Measurements from ENCODE around the gene SPINK2. TPM values are rescaled to one million over a fixed set of nuclear protein-coding genes. Genes with fewer than 3 reads are reported as not detected.

Gene SPINK2
- total and polyA plus RNA-seq, 2 of the 13 experiments (the other 11 are each of a cell fraction or from before 2014, with no cell fraction given): not detected

GRCh38 chr4:56767567-56767966 lies 53.9 kb downstream of the SPINK2 start:
- ChIA-PET CTCF (ENCODE audit: low intra/inter-chr PET ratio, low total read pairs) (no interaction called here), POLR2A (no interaction called here)
- no peak overlapping the region for H3K4me2 ChIP-seq (ENCODE audit: low read depth, low read length)
- H4K20me1 ChIP-seq (ENCODE audit: insufficient read depth, low read length): no peaks in the 10 kb centered on the region
- TF ChIP-seq ZGPAT (CRISPR knock-in tag; IDR thresholded peaks at IDR 0.05) (no peak), ZNF383 (CRISPR knock-in tag; IDR thresholded peaks at IDR 0.05; ENCODE audit: borderline replicate concordance) (no peak), ZNF547 (CRISPR knock-in tag; IDR thresholded peaks at IDR 0.05) (no peak), ZNF329 (CRISPR knock-in tag; IDR thresholded peaks at IDR 0.05; ENCODE audit: low read depth) (no peak), ONECUT2 (CRISPR knock-in tag; IDR thresholded peaks at IDR 0.05) (no peak), CBX1 (IDR thresholded peaks at IDR 0.05; ENCODE audit: low read depth) (no peak), ZNF431 (CRISPR knock-in tag; IDR thresholded peaks at IDR 0.05; ENCODE audit: borderline replicate concordance, low read depth) (no peak), PRDM15 (CRISPR knock-in tag; IDR thresholded peaks at IDR 0.05) (no peak), DDIT3 (CRISPR knock-in tag; IDR thresholded peaks at IDR 0.05) (no peak), NCOA5 (CRISPR knock-in tag; IDR thresholded peaks at IDR 0.05) (no peak), ZNF652 (CRISPR knock-in tag; IDR thresholded peaks at IDR 0.05; ENCODE audit: borderline replicate concordance, low read depth) (no peak), ATF7-NPFF (CRISPR knock-in tag; IDR thresholded peaks at IDR 0.05; ENCODE audit: low read depth) (no peak), BATF2 (CRISPR knock-in tag; IDR thresholded peaks at IDR 0.05) (no peak), HOXA5 (CRISPR knock-in tag; IDR thresholded peaks at IDR 0.05) (no peak), ZC3H4 (CRISPR knock-in tag; IDR thresholded peaks at IDR 0.05; ENCODE audit: borderline replicate concordance) (no peak), SIX4 (CRISPR knock-in tag; IDR thresholded peaks at IDR 0.05) (no peak), EP300 (IDR thresholded peaks at IDR 0.05; ENCODE audit: low read depth in 2 of 2, low read length in 2 of 2) (no peak), EP300 (CRISPR knock-in tag; IDR thresholded peaks at IDR 0.05; ENCODE audit: borderline replicate concordance) (no peak), SP5 (CRISPR knock-in tag; IDR thresholded peaks at IDR 0.05; ENCODE audit: borderline replicate concordance, low read depth) (no peak)
- no peak overlapping the region for H3K4me3 ChIP-seq (replicated peaks in 1 of 3; ENCODE audit: insufficient read depth in 1 of 3, low read depth in 2 of 3, low read length in 3 of 3)
- FAIRE-seq (no peak), ATAC-seq (no peak), DNase-seq (ENCODE audit: low spot score) (no peak)
- no peaks in the 10 kb centered on the region for H3K36me3 ChIP-seq (replicated peaks in 1 of 2; ENCODE audit: control insufficient read depth in 1 of 2, insufficient read depth in 2 of 2, low read length in 2 of 2)
- in situ Hi-C loops (cut with HindIII; ENCODE audit: extremely low pct_ligation_motif_present, low pct_unique_long_range_greater_than_20kb): no loop called here
- no peaks in the 10 kb centered on the region for H3K27me3 ChIP-seq (ENCODE audit: control insufficient read depth in 1 of 2, insufficient read depth in 2 of 2, low read length in 2 of 2)
- H3K79me2 ChIP-seq (ENCODE audit: insufficient read depth, low read length): no peaks in the 10 kb centered on the region
- no peak overlapping the region for H3K9ac ChIP-seq (ENCODE audit: insufficient read depth, low read depth, low read length)
- no TSS peak for BruUV-seq (replicated peaks)
- no peaks in the 10 kb centered on the region for H3K9me3 ChIP-seq (ENCODE audit: low read length)
- H3K4me1 ChIP-seq (ENCODE audit: insufficient read depth, low read length): no peaks in the 10 kb centered on the region
- H3K27ac ChIP-seq (ENCODE audit: extremely low read length, insufficient read depth, low read length): no peak overlapping the region
- no peak overlapping the region for H2AFZ ChIP-seq (ENCODE audit: low read length)
- intact Hi-C loops (cut with micrococcal nuclease; ENCODE audit: unreplicated experiment): no loop called here
